OCI-LY3 (cell line): ENCODE measurements around the gene MAPK12.

ENCODE experiments used
- EZH2phosphoT487 ChIP-seq: fragments of 200-600 bp; shearing (Covaris generic); IDR thresholded peaks from 2 replicates; pipeline ENCODE4 v1.6.1; 2018; ENCODE audit warnings: antibody characterized with exemption, mixed run types, low read depth
- TF ChIP-seq, protein P1 (sequence below): fragments of 200-600, 300-600 bp; sonication (generic); IDR thresholded peaks from 2 replicates; pipeline ENCODE4 v1.5.1; 2014; ENCODE audit warnings: antibody characterized with exemption, low read length, low read depth

DNA sequence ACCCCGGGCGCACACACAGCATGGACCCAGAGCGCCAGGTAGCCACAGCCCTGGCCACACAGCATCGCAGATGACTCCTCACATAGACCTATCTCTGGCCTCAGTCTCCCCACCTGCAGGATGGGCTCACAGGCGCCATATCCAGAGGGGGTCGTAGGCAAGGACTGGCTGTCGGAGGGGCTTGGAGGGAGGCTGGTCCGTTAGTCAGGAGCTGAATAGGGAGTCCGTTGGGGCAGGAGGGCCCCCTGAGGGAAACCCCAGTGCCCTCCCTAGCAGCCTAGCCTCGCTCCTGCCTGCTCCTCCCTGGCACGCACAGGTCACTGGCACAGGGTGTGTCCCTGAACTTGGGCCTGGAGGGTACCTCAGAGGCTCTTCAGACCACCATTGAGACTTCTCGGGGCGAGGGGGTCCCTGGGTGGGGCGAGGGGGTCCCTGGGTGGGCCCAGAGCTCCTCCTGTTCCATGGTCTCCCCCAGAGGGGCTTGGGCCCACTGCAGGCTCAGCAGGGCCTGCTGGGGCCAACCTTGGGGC, 44.0 kb upstream of the MAPK12 start:
- TF ChIP-seq, protein P1, sequence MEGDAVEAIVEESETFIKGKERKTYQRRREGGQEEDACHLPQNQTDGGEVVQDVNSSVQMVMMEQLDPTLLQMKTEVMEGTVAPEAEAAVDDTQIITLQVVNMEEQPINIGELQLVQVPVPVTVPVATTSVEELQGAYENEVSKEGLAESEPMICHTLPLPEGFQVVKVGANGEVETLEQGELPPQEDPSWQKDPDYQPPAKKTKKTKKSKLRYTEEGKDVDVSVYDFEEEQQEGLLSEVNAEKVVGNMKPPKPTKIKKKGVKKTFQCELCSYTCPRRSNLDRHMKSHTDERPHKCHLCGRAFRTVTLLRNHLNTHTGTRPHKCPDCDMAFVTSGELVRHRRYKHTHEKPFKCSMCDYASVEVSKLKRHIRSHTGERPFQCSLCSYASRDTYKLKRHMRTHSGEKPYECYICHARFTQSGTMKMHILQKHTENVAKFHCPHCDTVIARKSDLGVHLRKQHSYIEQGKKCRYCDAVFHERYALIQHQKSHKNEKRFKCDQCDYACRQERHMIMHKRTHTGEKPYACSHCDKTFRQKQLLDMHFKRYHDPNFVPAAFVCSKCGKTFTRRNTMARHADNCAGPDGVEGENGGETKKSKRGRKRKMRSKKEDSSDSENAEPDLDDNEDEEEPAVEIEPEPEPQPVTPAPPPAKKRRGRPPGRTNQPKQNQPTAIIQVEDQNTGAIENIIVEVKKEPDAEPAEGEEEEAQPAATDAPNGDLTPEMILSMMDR = no peak
- TF ChIP-seq EZH2phosphoT487 = no peak
